ENCODE data around the gene HNRNPA3.

DNA sequence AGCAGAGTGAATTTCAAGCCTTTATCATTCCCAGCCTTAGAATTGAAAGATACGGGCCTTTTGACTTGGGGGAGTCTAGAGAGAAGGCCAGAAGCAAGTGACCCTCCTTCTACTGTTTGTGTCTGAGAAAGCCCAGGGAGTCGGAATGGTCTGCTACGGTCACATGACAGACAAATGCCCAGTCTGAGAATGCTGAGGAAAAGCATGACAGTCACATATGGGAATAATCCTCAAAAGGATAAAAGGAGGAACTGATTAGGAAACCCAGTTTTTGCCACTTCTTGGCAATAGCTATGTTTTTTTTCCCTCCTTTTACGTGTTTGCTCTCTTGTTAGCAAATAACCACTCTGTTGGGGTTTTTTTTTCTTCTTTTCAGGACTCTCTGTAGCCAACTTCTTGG lies 38.1 kb upstream of the HNRNPA3 start:
- no peak for TF ChIP-seq EZH2 (IDR thresholded peaks at IDR 0.05; ENCODE audit: insufficient read depth, poor library complexity, severe bottlenecking)
- TF ChIP-seq EZH2phosphoT487 (IDR thresholded peaks at IDR 0.05; ENCODE audit: insufficient read depth, low read depth), result no peak

Data from GM23248 (cell line).